ENCODE data around the gene HSD17B2.
"Not testable (repeated sequence)": the region's sequence is repeated elsewhere in the genome, so short reads cannot be mapped to it uniquely, and the experiment has no call there.

Gene HSD17B2

DNA sequence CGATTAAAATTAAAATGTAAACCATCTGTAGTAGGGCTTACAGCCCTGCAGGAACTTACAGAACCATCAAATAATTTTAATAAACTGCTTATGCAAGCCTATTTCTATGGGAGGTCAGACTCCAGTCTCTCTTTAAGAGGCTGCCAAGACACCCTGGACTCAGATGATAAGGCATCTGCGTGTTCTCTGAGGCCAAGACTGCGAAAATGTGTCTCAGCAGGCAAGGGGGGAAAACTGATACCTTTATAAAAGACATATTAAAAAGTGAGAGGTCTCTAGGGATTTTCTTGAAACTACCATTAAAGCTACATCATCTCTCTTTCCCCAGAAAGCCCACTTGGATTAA is 102.7 kb downstream of the HSD17B2 start:
- in situ Hi-C loops (cut with HindIII; ENCODE audit: low pct_unique_long_range_greater_than_20kb, low sequenced_read_pairs), result no loop called here
- peak in 1 of 2 experiments; percentile 51 for DNase-seq (ENCODE audit: low read depth in 1 of 2, low spot score in 1 of 2)
- TF ChIP-seq JUND (IDR thresholded peaks at IDR 0.05; ENCODE audit: low read depth), result no peak

GRCh38 chr16:82138478-82139285 is 103.6 kb downstream of the HSD17B2 start:
- DNase-seq (ENCODE audit: low read depth in 1 of 2, low spot score in 1 of 2), result peak; percentile 69 to 99
- in situ Hi-C loops (cut with HindIII; ENCODE audit: low pct_unique_long_range_greater_than_20kb, low sequenced_read_pairs), result no loop called here
- peak; percentile 99 for TF ChIP-seq JUND (IDR thresholded peaks at IDR 0.05; ENCODE audit: low read depth)

DNA sequence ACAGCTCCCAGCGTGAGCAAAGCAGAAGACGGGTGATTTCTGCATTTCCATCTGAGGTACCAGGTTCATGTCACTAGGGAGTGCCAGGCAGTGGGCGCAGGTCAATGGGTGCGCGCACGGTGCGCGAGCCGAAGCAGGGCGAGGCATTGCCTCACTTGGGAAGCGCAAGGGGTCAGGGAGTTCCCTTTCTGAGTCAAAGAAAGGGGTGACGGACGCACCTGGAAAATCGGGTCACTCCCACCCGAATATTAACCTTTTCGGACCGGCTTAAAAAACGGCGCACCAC is 104.2 kb downstream of the HSD17B2 start:
- in situ Hi-C loops (cut with HindIII; ENCODE audit: low pct_unique_long_range_greater_than_20kb, low sequenced_read_pairs), result not testable (repeated sequence)
- peak in 1 of 2 experiments; percentile 45 for DNase-seq (ENCODE audit: low read depth in 1 of 2, low spot score in 1 of 2)

DNA sequence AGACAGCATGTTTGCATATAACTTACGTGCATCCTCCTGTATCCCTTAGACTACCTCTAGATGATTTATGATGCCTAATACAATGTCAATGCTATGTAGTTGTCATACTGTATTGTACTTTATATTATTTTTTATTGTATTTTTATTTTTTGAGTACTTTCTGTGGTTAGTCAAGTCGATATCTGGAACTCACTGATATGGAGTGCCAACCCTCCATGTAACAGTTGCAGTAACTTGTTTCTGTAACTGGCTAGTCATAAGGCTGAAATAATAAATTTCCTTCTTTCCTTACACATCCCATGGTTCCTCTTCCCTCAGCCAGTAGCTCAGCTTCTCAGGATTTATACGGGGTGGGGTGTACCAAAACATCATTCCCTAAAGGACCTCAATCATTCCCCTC is 111.5 kb downstream of the HSD17B2 start:
- no peak for TF ChIP-seq JUND (IDR thresholded peaks at IDR 0.05; ENCODE audit: low read depth)
- in situ Hi-C loops (cut with HindIII; ENCODE audit: low pct_unique_long_range_greater_than_20kb, low sequenced_read_pairs), result no loop called here
- no peak for DNase-seq (ENCODE audit: low read depth in 1 of 2, low spot score in 1 of 2)

DNA sequence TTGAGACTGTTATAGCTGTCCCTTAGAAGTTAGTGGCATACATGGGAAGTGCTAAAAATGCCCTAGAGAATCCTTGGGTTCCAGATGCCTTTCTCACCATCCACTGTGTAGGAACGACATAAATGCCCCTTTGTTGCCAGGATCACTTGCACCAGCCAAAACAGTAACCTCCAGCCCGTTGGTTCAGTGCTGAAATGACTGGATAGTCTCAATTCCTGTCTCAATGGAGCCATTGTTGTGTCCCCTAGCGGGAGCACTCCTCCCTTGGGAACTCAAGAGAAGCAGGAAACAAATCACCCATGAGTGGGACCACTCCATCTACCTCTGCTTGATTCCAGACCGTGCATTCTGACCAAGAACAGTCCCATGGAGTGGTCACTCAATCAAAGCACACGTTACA is 111.9 kb downstream of the HSD17B2 start:
- no peak for TF ChIP-seq JUND (IDR thresholded peaks at IDR 0.05; ENCODE audit: low read depth)
- in situ Hi-C loops (cut with HindIII; ENCODE audit: low pct_unique_long_range_greater_than_20kb, low sequenced_read_pairs), result no loop called here
- DNase-seq (ENCODE audit: low read depth in 1 of 2, low spot score in 1 of 2), result no peak

DNA sequence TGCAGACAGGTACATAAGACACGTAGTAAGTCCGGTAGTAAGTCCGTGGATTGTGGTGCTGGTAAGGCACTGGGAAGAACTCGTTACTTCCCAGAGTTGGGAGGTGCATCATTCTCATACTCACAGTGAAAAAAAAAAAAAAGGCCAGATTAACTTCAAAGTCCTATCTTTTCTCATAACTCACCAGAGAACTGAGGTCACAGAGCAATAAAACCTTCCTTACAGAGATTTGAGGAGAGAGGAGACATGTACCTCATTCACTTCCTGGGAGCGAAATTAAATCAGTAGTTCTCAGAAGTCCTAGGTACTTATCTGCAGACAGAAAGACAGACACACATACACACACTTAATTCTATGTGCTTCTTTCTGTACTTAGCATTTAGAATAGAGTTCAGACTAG is 112.5 kb downstream of the HSD17B2 start:
- TF ChIP-seq JUND (IDR thresholded peaks at IDR 0.05; ENCODE audit: low read depth), result no peak
- in situ Hi-C loops (cut with HindIII; ENCODE audit: low pct_unique_long_range_greater_than_20kb, low sequenced_read_pairs), result no loop called here

More for the DNA sequence above, 112.5 kb downstream of the HSD17B2 start:
- DNase-seq (ENCODE audit: low read depth in 1 of 2, low spot score in 1 of 2), result no peak
